Activated T-cell treated with anti-CD3 and anti-CD28 coated beads, Interleukin-2, amount 50 U/mL, for 1 hour (primary cell): ENCODE data around the gene FOXE1.

Experiments
- DNase-seq: peaks from one replicate; pipeline ENCODE4 v3.0.0-alpha.2; 2020

Gene FOXE1

DNA sequence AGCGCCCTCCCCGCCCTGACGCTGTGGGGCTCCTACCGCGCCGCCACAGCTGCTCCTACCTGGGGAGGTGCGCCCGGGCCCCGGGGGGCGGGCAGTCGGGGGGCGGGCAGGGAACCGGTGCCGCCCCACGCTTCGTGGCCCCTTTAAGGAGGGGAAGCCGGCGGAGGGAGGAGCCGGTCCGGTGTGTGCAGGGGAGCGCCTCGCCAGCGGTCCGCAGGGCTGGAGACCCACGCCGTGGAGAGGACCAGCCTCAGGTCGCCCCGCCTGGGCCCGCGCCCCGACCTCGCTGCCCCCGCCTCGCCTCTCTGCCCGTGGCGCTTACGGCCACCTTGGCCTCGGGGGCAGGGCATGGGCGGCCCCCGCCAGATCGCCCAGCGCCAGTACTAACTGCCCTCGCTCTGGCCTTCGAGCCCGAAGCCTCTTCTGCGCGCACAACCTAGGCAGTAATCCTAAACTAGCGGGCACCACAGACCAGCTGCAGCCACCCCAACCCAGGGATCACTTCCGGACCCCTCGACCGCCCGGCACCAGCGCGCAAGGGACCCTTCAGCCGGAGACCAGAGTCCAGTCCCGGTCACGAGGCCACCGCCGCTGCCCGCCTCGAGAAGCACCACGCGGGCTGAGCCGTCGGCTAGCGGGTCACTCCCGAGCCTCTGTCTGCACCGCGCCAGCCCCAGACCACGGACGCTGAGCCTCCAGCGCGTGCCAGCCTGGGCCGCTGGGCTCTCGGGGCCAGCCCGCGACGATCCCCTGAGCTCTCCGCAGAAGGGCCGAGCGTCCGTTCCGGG lies at the start of gene FOXE1:
TSS of gene FOXE1 (plus strand) at position 171 of the 788 bp plus-strand sequence. CDS start 689 bp downstream, outside the sequence.
- no peak for DNase-seq

DNA sequence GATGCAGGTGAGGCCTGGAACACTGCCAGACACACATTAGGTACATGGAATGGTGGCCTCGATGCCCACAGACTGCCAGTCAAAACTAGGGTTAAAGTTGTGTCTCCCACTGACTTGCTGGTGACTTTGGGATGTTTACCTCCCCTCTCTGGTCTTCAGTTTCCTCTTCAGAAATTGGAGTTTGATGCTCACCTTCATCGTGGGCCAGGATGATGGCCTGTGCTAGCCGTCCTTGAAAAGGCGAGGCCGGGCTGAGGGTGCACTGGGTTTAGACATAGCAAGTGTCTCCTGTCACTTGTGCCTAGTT lies 49.0 kb upstream of the FOXE1 start:
- no peak for DNase-seq

- no peak for DNase-seq
These were observed 46.3 kb upstream of the FOXE1 start for GRCh38 chr9:97806721-97807120.

DNA sequence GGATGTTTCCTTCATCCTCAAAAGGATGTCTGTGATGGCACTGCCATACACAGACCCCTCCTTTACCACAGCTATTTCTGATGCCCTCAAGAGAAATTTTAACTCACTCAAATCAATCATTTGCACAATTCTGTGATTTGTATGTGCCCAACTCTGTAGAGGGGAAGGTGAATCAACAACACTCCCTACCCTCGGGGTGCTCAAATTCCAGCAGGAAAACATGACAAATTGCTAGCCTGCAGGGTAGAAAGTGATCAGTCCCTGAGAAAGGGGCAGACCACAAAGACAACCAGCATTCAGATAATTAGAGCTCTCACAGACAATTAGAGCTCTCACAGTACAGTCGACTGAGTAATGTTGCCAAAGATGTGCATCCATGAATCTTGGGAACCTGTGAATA lies 45.3 kb upstream of the FOXE1 start:
- DNase-seq = no peak

DNA sequence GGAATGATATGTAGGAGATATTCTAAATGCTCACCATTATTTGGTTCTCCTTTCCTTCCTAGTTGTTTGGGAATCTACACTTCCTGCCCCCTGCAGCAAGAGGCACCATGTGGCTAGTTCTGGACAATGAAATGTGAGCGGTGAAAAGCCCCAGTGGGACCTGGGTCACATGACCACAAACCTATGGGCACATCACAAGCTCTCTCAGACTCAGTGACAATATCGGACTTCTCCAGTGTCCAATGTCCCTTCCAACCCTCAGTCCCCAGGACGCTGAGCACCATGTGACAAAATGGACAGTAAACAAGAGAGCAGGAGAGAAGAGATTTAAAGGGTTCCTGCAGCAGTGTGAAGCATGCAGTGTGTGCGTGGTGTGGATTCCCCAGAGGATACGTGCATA lies 44.6 kb upstream of the FOXE1 start:
- no peak for DNase-seq

DNA sequence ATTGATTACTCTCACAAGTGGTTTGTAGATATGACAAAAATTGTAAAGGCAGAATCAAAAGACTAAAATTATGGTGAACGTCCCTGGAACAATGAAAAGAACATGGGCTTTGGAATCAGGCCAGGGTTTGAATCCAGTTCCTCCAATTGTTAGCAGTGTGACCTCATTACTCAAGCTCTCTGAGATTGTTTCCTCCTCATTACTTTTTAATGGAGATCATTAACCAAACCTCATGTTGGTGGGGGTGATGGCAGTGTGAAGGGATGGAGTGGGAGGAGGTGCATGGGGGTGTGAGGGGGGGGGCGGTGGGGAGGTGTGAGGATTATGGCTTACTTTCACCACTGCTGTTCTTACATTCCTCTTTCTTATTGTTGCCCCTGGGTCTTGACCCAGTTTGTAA lies 44.1 kb upstream of the FOXE1 start:
- DNase-seq = no peak

DNA sequence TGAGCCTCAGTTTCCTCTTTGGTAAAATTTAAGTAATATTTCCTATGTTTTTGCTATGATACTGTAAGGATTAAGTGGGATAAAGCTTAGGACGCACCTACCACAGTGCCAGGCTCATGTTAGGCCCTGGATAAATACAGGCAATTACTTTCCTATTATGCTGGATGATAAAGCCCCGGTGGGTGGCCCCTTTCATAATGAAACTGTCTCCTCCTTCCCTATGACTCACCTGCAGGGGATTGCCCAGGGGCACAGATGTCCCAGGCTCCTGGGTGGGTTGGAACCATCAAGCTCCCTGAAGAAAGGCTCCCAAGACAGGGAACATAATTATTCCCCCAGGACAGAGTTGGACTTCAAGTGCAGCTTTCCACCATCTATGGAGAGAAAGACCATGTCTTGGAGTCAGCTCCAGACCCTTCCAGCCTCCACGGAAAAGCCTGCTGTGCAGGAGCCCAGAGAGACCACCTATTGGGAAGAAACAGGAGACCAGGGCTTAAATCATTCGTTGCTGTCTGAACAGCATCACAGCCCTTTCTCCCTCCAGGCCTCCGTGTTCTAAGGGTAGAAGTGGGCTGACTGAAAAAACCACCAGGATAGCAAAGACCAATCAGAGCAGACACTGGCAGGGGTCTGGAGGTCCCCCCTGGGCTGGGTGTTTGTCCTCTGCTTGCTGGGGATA lies 43.2 kb upstream of the FOXE1 start:
- DNase-seq = no peak

DNA sequence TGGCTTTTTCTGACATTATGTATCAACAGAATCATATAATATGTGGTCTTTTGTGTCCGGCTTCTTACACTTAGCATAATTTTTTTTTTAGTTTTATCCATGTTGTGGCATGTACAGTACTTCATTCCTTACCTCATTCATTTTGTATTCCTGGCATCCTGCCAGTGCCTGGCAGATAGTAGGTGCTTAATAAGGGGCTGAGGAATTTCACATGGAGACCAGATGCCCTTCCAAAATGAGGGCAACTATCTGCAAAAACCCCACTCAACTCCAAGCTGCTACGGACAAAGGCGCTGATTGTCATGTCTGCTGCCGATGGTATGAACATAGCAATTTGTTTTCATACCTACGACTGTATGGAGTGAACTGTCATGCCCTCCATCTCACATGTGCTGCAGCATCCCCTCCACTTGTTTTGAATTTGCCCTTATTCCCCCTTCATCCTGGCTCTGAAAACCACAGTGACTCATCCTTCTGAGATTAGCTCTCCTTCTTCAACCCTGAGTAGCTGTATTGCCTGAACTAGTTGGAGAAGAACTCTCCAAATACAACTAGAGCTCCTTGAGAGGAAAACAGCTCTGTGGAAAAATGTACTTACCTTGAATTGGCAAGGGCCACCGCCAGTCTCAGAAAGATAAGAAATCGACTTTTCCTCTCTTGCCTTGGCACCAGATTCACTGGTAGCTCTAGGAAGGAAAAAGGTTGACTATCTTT lies 41.3 kb upstream of the FOXE1 start:
- no peak for DNase-seq

DNA sequence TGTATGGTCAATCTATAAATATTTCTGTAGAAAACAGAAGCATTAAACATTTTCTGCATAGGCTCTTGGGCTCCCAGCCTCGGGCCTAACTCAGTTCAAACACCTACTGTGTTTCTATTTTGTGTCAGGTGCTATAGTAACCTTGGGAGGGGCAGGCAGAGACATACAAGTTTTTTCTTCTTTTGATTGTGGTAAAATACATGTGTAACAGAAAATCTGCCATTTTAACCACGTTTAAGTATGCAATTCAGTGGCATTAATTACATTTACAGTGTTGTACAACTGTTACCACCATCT lies 40.8 kb upstream of the FOXE1 start:
- no peak for DNase-seq

DNA sequence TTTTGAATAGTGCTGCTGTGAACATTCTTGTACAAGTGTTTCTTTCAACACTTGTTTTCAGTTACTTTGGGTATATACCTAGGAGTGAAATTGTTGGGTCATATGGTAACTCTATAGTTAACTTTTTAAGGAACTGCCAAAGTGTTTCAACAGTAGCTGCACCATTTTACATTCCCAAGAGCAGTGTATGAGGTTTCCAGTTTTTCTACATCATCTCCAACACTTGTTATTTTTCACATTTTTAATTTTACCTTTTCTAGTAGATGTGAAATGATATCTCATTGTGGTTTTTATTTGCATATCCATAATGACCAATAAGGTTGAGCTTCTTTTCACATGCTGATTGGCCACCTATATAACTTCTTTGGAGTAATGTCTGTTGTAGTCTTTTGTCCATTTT lies 40.0 kb upstream of the FOXE1 start:
- no peak for DNase-seq

GRCh38 chr9:97819735-97820134 lies 33.3 kb upstream of the FOXE1 start:
- DNase-seq = no peak

DNA sequence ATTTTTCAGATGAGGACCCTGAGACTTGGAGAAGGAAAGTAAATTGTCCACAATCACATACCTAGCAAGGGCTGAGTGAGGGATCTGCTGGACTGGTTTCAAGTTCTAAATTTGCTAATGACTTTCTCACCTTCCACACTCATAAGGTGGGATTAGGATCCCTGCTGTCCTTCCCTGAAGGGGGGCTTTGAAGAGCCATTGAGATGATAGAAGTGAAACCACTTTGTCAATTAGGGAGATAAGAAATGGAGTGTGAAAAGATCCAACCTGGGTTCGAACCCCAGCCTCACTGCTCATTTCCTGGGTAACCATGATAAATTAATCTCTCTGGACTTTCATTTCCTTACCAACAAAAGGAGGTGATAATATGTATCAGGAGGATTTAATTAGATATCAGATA lies 32.7 kb upstream of the FOXE1 start:
- no peak for DNase-seq

DNA sequence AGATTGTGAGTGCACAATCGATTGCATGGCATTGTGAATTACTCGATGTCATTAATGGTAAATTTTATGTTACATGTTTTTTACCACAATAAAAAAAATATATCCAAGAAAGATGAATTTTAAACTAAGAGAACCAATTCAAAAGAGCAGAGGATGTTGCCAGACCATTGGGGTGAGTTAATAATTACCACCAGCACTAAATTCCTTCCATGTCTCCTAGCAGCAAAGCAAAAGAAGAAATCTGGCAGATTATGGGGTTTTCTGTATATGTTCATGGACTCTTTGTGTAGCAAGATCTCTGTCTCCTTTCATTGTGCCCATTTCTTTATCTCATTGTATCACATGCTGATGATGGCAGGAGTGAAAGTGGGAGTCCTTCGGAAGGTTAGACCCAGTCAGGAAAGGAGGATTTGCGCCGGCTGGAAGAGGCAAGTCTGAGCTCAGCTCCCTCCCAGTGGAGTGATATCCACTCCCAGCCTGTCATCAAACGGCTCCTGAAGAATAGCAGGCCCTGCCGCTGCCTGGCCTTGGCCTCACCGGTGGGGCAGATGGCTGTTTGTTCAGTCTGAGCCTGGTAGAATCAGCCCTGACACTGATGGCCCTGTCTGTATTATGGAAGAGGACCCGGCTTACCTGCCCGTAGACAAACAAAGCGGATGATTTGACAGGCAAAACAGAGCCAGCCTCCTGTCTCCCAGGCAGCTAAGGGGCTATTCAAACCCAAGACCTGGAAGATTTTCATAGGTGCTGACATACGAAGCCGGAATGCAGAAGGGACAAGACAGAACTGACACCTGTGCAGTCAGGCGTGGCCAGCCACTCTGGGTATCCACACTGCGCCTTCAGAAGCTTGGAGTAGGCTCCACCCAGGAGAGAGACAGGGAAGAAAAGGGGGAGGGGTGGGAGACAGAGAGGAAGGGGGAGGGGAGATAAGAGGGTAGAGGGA lies 21.9 kb upstream of the FOXE1 start:
- no peak for DNase-seq

DNA sequence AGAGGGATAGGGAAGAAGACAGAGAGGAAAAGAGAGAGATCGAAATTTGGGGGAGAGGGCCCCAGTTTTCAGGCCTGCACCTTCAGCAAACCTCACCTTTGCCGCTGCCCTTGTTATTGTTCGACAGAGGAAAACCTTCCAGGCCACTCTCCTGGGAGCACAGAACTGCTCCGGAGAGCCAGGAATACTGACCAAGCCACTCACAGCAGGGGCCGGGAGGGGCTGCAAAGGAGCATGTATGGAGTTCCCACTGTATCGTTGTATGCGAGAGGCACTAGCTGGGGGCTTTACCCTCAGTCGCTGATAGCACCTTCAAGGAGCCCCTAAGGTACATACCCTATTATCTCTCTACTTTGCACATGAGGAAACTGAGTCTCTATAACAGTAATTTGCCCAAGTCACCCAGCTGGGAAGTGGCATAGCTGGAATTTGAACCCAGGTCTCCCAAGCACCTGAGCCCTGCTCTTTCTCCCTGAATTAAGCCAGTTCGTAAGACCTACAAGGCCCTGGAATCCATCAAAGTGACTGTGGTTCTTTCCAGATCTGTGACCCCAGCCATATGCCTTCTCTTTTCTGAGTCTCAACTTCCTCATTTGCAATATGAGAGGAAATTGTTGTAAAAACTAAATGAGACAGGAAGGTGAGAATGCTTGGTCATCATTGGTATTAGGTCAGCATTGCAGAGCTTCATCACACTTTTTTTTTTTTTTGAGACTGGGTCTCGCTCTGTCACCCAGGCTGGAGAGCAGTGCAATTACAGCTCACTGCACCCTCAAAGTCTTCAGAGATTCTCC lies 21.0 kb upstream of the FOXE1 start:
- no peak for DNase-seq

- no peak for DNase-seq
These were observed 12.5 kb upstream of the FOXE1 start for GRCh38 chr9:97840521-97840920.

DNA sequence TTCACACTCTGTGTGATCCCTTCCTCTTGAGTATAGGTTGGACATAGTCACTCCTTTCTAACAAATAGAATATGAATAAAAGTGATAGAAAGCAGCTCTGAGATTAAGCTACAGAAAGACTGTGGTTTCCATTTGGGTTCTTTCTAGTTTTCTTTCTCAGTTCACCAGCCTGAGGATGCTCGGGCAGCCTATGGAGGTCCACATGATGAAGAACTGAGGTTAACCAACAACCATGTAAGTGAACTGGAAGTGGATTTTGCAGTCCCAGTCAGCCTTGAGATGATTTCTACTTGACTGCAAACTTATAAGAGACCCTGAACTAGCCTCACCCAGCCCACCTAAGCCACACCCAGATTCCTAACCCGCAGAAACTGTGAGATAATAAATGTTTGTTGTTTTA lies 10.1 kb upstream of the FOXE1 start:
- DNase-seq = no peak

DNA sequence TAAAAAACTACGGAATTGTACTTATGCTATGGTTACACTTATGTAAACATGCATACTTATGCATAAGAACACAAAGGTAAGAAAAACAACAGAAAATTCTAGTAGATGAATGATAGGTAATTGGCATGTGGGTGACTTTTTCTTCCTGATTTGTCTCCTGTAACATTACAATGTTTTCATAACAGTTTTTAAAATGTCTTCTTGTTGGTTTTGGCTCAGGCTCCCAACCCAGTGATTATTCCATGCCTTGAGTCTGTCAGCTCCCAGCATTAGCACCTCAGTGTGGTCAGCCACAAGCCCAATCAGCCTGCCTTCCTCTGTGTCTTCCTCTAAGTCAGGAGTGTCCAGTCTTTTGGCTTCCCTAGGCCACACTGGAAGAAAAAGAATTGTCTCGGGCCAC lies 7.9 kb upstream of the FOXE1 start:
- DNase-seq = no peak

DNA sequence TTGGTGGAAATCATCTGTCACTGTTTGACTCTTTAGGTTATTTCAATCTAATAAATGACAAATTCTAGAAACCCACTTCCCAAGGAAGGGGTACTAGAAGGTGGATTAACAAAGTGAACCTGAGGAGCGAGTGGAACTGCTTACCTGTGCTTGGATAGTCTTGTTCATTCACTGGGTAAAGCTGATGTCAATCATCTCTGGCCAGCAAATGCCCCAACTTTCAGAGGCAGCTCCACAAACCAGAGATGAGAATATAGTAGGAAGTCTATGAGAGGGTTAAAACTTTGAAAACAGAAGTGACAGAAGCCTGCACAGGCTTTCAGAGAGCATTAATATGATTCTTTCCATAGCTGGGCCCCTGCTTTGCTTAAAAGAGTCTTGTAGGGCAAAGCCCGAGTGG lies 7.3 kb upstream of the FOXE1 start:
- no peak for DNase-seq

DNA sequence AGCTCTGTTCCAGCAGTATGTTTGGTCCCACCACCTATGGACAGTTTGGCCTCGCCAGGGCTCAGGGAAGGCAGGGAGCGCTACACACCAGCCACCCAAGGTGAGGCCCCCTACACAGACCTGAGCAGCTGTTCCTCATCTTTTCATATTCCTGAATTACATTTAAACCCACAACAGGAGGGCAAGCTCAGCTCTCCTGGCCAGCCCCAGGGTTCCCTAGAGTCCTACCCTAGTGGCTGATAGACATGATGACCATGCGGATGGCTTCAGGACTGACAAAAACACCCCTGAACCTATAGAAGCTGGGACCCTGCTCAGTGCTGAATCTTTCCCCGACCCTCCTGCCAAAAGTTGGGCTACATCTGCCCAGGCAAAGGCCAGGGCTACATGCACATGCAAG lies 6.7 kb upstream of the FOXE1 start:
- no peak for DNase-seq

- no peak for DNase-seq
These were observed 5.4 kb upstream of the FOXE1 start for GRCh38 chr9:97847474-97848214.

- DNase-seq = no peak
These were observed 4.9 kb upstream of the FOXE1 start for GRCh38 chr9:97848215-97848479.
